Measurements from ENCODE around the gene VAV3.

The VAV3 gene

DNA sequence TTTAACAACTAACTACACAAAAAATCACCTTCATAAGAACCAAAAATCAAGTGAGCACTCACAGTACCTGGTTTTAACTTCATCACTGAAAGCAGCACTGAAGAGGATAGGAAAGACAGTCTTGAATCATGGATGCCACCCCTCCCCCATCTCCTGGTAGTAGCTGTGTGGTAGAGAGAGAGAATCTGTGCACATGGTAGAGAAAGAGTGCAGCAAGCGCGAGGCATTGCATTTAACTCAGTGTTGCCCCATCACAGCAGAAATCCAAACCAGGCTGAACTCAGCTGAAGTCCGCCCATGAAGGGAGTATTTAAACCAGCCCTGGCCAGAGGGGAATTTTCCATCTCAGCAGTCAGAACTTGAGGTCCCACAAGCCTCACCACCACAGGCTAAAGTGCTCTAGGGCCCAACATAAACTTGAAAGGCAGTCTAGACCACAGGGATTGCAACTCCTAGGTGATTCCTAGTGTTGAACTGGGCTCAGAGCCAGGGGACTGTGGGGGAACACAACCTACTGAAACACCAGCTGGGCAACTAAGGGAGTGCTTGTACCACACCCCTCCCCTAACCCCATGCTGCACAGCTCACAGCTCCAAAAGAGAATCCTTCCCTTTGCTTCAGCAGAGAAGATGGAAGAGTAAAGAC is 38.4 kb downstream of the VAV3 start:
- Histone ChIP-seq H3K27ac (ENCODE audit: insufficient read depth, low read length, poor library complexity, severe bottlenecking) (no peak overlapping the region), H3K4me1 (ENCODE audit: control insufficient read depth, insufficient read depth, low read length, poor library complexity, severe bottlenecking) (no peaks in the 10 kb centered on the region), H3K9me3 (ENCODE audit: control insufficient read depth, low read length) (no peaks in the 10 kb centered on the region), H3K27me3 (replicated peaks; ENCODE audit: control insufficient read depth, insufficient read depth, low read length, poor library complexity, severe bottlenecking) (no peaks in the 10 kb centered on the region), H3K36me3 (ENCODE audit: control insufficient read depth, insufficient read depth, low read length) (no peaks in the 10 kb centered on the region), H3K4me3 (ENCODE audit: insufficient read depth, low read depth, low read length, poor library complexity, severe bottlenecking) (no peak overlapping the region)
- no peak for DNase-seq

DNA sequence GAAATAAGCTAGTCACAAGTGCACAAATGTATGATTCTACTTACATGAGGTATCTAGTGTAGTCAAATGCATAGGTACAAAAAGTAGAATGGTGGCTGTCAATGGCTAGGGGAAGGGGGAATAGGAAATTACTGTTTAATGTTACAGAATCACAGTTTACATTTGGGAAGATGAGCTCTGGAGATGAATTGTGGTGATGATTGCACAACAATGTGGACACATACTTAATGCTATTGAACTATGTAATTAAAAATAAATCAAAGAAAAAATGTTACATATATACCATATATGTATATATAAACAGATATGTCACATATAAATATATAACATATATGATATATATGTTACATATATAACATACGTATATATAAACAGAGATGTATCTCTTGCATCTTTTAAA is 39.4 kb downstream of the VAV3 start:
- Histone ChIP-seq H3K27me3 (replicated peaks; ENCODE audit: control insufficient read depth, insufficient read depth, low read length, poor library complexity, severe bottlenecking) (no peaks in the 10 kb centered on the region), H3K36me3 (ENCODE audit: control insufficient read depth, insufficient read depth, low read length) (no peaks in the 10 kb centered on the region), H3K4me3 (ENCODE audit: insufficient read depth, low read depth, low read length, poor library complexity, severe bottlenecking) (no peak overlapping the region), H3K4me1 (ENCODE audit: control insufficient read depth, insufficient read depth, low read length, poor library complexity, severe bottlenecking) (no peaks in the 10 kb centered on the region), H3K27ac (ENCODE audit: insufficient read depth, low read length, poor library complexity, severe bottlenecking) (no peak overlapping the region), H3K9me3 (ENCODE audit: control insufficient read depth, low read length) (no peaks in the 10 kb centered on the region)
- no peak for DNase-seq

DNA sequence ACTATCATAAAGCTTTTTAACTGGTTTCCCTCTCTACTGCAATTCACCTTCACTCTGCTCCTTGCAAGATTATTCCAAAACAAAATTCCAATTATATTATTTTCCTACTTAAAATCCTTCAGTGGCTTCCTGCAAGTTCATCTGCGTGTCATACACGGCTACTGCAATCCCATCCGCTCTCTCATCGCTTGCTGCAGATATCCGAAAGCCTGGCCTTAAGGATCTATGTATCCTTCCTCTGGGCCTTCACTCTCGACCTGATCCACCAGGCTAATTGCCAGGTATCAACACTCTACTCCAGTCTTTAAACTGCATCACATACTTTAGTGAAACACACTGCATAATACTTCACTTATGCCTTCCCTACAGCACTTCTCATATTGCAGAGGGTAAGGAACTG is 44.0 kb downstream of the VAV3 start:
- DNase-seq, result no peak
- no peaks in the 10 kb centered on the region for H3K4me1 ChIP-seq (ENCODE audit: control insufficient read depth, insufficient read depth, low read length, poor library complexity, severe bottlenecking)
- H3K36me3 ChIP-seq (ENCODE audit: control insufficient read depth, insufficient read depth, low read length), result no peaks in the 10 kb centered on the region
- H3K9me3 ChIP-seq (ENCODE audit: control insufficient read depth, low read length), result no peaks in the 10 kb centered on the region
- H3K27ac ChIP-seq (ENCODE audit: insufficient read depth, low read length, poor library complexity, severe bottlenecking), result no peak overlapping the region
- H3K4me3 ChIP-seq (ENCODE audit: insufficient read depth, low read depth, low read length, poor library complexity, severe bottlenecking), result no peak overlapping the region
- no peaks in the 10 kb centered on the region for H3K27me3 ChIP-seq (replicated peaks; ENCODE audit: control insufficient read depth, insufficient read depth, low read length, poor library complexity, severe bottlenecking)

DNA sequence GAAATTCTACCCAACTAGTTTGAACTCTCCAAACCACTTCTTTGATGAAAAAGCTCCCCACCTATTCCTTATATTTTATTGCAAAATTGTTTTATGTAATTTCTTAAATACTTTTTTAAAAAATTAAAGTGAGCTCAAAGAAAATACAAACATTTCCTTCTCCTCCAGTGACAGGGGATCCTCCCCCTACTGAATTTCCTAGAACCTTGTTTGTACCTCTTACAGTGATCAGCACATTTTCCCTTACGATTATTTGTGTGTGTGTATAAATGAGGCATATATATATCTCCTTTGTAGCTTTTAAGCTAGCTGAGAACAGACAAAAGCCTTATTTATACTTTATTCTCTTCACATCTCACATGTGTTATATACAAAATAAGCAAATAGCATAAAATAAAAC is 44.4 kb downstream of the VAV3 start:
- Histone ChIP-seq H3K27ac (ENCODE audit: insufficient read depth, low read length, poor library complexity, severe bottlenecking) (no peak overlapping the region), H3K9me3 (ENCODE audit: control insufficient read depth, low read length) (no peaks in the 10 kb centered on the region), H3K4me3 (ENCODE audit: insufficient read depth, low read depth, low read length, poor library complexity, severe bottlenecking) (no peak overlapping the region), H3K36me3 (ENCODE audit: control insufficient read depth, insufficient read depth, low read length) (no peaks in the 10 kb centered on the region), H3K4me1 (ENCODE audit: control insufficient read depth, insufficient read depth, low read length, poor library complexity, severe bottlenecking) (no peaks in the 10 kb centered on the region), H3K27me3 (replicated peaks; ENCODE audit: control insufficient read depth, insufficient read depth, low read length, poor library complexity, severe bottlenecking) (no peaks in the 10 kb centered on the region)
- DNase-seq, result no peak

DNA sequence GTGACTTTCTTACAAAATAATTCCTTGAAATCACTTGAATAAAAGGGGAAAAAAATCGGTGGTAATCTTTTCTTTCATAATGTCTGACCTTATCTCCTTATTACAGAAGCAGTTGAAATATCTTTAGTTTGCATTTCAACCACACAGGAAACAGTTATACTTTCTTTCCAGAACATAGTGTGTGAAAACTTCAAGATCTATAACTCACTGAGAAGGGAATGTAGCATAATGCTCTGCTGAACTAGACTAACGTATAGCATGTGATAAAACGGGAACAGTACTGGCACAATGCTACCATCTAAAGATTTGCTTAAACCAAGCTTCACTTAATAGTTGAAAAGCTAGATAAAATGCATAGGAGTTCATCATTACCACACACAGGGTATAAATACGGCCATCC is 45.0 kb downstream of the VAV3 start:
- Histone ChIP-seq H3K27ac (ENCODE audit: insufficient read depth, low read length, poor library complexity, severe bottlenecking) (no peak overlapping the region), H3K27me3 (replicated peaks; ENCODE audit: control insufficient read depth, insufficient read depth, low read length, poor library complexity, severe bottlenecking) (no peaks in the 10 kb centered on the region), H3K9me3 (ENCODE audit: control insufficient read depth, low read length) (no peaks in the 10 kb centered on the region), H3K4me3 (ENCODE audit: insufficient read depth, low read depth, low read length, poor library complexity, severe bottlenecking) (no peak overlapping the region), H3K36me3 (ENCODE audit: control insufficient read depth, insufficient read depth, low read length) (no peaks in the 10 kb centered on the region), H3K4me1 (ENCODE audit: control insufficient read depth, insufficient read depth, low read length, poor library complexity, severe bottlenecking) (no peaks in the 10 kb centered on the region)
- no peak for DNase-seq

DNA sequence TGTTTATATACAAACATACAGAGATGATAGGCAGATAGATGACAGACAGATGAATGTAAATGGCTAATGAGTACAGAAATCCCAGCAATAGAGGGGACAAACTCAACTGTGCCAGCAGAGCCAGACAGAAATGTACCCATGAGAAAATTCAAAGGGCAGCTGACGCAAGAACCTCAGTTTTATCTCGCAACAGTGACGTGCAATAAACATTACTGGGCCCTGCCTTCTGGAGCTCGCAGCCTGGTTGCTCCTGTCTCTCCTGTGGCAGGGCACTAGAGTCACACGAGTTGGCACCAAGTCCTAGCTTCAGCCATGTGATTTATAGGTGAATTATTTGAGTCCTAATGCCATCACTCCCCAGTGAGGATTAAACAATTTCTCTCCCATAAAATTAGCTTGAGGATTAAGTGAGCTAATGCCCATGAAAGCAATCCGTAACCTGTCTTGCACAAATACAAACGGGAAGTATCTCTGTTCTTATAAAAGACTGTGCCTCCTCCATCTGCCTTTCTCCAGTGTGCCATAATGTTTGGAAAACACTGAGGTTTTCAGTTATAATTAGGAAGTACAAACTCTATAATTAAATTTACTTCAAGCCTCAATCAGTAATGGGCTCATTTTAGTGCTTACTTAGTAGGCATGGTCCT is 50.7 kb downstream of the VAV3 start:
- Histone ChIP-seq H3K9me3 (ENCODE audit: control insufficient read depth, low read length) (no peaks in the 10 kb centered on the region), H3K4me1 (ENCODE audit: control insufficient read depth, insufficient read depth, low read length, poor library complexity, severe bottlenecking) (no peaks in the 10 kb centered on the region), H3K36me3 (ENCODE audit: control insufficient read depth, insufficient read depth, low read length) (no peaks in the 10 kb centered on the region), H3K27me3 (replicated peaks; ENCODE audit: control insufficient read depth, insufficient read depth, low read length, poor library complexity, severe bottlenecking) (no peaks in the 10 kb centered on the region), H3K4me3 (ENCODE audit: insufficient read depth, low read depth, low read length, poor library complexity, severe bottlenecking) (no peak overlapping the region), H3K27ac (ENCODE audit: insufficient read depth, low read length, poor library complexity, severe bottlenecking) (no peak overlapping the region)
- no peak for DNase-seq

DNA sequence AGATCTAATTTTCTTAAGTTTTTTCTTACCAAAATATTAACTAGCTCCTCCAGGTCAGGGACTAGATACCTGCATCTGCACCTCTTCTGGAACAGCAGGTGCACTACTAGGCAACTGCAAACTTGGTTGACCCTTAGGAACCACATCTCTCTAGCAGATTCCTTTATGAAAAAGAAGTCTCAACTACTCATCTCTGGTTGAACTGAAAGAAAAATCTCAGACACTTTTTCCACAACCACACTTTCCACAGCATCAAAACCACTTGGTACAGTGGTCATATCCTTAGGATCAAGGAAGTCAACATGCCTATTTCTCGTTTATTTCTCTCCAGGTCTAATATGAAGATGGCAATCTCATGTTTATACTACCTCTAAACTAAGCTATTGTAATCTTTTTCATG is 52.3 kb downstream of the VAV3 start:
- no peak overlapping the region for H3K27ac ChIP-seq (ENCODE audit: insufficient read depth, low read length, poor library complexity, severe bottlenecking)

DNA sequence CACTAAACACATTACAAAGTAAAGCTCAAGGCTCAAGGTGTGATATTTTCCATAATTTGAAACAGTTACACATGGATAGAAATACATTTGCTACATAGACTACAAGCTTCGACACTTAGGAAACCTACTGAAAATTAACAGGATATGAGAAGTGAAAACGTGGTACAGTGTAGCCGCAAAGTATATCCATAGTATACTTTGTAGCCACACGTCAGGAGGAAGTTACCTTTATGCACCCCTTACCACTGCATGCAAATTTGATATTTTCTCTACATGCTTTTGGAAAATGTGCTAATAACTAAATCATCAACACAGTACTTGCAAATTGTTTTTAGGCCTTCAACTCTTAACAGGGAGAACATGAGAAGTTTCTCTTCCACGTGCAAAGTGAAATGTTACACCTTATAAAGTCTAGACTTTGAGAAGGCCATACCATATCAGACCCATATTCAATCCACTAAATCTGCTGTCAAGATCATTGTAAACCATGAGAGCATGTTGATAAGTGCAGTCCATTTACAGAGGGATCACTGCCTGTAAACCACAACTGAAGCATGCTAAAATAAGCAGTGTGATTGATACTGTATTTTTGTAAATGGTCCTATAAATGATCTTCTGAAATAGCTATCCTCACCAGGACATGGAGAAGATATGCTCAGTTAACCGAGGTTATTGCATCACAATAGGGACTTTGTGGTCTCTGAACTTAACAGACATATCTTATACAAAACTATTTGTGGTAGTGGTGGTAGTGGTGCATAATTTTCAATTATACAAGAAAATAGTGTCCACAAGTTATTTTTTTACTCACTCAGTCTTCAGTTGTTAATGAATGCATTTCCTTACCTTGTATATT is 64.7 kb downstream of the VAV3 start:
- no peaks in the 10 kb centered on the region for H3K9me3 ChIP-seq (ENCODE audit: control insufficient read depth, low read length)
- no peaks in the 10 kb centered on the region for H3K27me3 ChIP-seq (replicated peaks; ENCODE audit: control insufficient read depth, insufficient read depth, low read length, poor library complexity, severe bottlenecking)
- H3K27ac ChIP-seq (ENCODE audit: insufficient read depth, low read length, poor library complexity, severe bottlenecking), result no peak overlapping the region
- DNase-seq, result no peak
- H3K36me3 ChIP-seq (ENCODE audit: control insufficient read depth, insufficient read depth, low read length), result no peaks in the 10 kb centered on the region
- H3K4me1 ChIP-seq (ENCODE audit: control insufficient read depth, insufficient read depth, low read length, poor library complexity, severe bottlenecking), result no peaks in the 10 kb centered on the region
- H3K4me3 ChIP-seq (ENCODE audit: insufficient read depth, low read depth, low read length, poor library complexity, severe bottlenecking), result no peak overlapping the region

More for the DNA sequence above, 52.3 kb downstream of the VAV3 start:
- H3K4me3 ChIP-seq (ENCODE audit: insufficient read depth, low read depth, low read length, poor library complexity, severe bottlenecking), result no peak overlapping the region
- no peaks in the 10 kb centered on the region for H3K27me3 ChIP-seq (replicated peaks; ENCODE audit: control insufficient read depth, insufficient read depth, low read length, poor library complexity, severe bottlenecking)
- no peaks in the 10 kb centered on the region for H3K4me1 ChIP-seq (ENCODE audit: control insufficient read depth, insufficient read depth, low read length, poor library complexity, severe bottlenecking)
- no peaks in the 10 kb centered on the region for H3K9me3 ChIP-seq (ENCODE audit: control insufficient read depth, low read length)
- no peak for DNase-seq
- H3K36me3 ChIP-seq (ENCODE audit: control insufficient read depth, insufficient read depth, low read length), result no peaks in the 10 kb centered on the region

DNA sequence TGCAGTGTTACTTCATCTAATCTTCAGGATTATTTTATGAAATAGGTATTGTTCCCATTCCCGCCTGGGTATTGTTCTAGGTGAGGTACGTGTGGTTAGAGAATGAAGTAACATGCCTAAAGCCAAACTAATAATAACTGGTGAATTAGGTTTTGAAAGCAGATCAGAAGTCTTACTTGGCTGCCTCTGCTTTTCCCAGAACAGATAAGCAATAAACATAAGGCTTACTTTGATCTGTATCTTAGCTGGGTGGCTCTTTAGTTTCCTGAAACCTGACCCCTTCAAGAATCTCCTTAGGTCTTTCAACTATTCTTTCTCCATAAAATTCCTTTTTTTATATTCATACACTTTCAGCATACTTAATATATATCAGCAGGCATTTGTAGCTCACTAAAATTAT is 65.3 kb downstream of the VAV3 start:
- H3K27me3 ChIP-seq (replicated peaks; ENCODE audit: control insufficient read depth, insufficient read depth, low read length, poor library complexity, severe bottlenecking), result no peaks in the 10 kb centered on the region
- no peak overlapping the region for H3K27ac ChIP-seq (ENCODE audit: insufficient read depth, low read length, poor library complexity, severe bottlenecking)
- no peak for DNase-seq
- H3K4me3 ChIP-seq (ENCODE audit: insufficient read depth, low read depth, low read length, poor library complexity, severe bottlenecking), result no peak overlapping the region
- H3K9me3 ChIP-seq (ENCODE audit: control insufficient read depth, low read length), result no peaks in the 10 kb centered on the region
- no peaks in the 10 kb centered on the region for H3K4me1 ChIP-seq (ENCODE audit: control insufficient read depth, insufficient read depth, low read length, poor library complexity, severe bottlenecking)
- H3K36me3 ChIP-seq (ENCODE audit: control insufficient read depth, insufficient read depth, low read length), result no peaks in the 10 kb centered on the region
